ENCODE measurements around the gene IQSEC1.

Gene IQSEC1

DNA sequence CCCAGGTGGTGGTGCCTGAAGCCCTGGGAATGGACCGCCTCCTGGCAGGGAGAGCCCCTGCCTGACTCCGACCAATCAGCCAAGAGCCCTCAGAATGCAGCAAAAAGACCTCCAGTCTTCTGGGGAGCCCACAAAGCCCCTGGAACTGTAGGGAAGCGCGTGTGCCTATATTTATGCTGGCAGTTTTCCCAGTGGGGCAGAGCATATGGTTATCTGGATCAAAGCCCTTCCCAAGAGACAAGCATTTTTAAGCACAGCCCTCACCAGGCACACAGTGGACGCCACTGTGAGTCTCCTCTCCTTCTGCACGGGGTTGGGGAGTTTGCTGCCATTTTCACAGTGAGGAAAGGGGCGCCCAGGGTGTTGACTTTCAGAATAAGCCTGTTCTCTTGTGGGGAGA lies 150.9 kb downstream of the IQSEC1 start:
- in situ Hi-C loops (cut with HindIII; ENCODE audit: low sequenced_read_pairs), result no loop called here

DNA sequence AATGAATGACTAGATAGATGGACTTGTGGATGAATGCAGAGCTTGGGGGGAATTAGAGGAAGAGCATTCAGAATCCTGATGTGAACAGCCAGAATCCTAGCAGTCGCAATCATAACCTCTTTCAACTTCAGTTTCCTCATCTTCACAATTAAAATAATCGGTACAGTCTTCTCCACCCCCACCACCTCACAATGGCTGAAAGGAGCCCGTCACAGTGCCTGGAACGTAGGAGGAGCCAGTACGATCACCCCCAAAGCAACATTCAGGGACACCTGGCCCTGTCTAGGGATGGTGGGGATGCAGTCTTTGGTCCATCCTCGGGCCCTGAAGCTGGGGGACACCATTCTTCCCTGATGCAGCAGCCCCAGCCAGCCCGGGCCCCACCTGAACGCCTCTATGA lies 151.5 kb downstream of the IQSEC1 start:
- in situ Hi-C loops (cut with HindIII; ENCODE audit: low sequenced_read_pairs), result no loop called here

DNA sequence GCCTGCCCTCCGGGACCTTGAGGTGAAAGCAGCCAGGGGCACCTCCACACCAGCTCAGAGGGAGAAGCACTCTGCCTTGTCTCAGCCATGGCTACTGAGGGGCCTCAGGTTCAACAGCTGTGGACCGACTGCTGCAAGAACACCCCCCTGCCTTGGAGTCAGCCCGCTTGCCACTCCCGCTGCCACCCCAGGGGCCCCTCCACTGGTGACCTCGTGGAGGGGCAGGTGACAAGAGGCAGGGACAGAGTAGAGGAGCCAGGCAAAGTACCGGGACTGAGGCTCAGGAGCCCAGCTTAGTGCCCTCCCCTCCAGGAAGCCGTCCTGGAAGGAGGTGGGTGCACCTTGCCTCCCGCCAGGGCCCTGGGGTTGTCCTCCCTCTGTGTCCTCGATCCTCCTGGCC lies 152.3 kb downstream of the IQSEC1 start:
- in situ Hi-C loops (cut with HindIII; ENCODE audit: low sequenced_read_pairs), result no loop called here

- in situ Hi-C loops (cut with HindIII; ENCODE audit: low sequenced_read_pairs), result no loop called here
Observed at GRCh38 chr3:12919205-12919604, 154.0 kb downstream of the IQSEC1 start.

DNA sequence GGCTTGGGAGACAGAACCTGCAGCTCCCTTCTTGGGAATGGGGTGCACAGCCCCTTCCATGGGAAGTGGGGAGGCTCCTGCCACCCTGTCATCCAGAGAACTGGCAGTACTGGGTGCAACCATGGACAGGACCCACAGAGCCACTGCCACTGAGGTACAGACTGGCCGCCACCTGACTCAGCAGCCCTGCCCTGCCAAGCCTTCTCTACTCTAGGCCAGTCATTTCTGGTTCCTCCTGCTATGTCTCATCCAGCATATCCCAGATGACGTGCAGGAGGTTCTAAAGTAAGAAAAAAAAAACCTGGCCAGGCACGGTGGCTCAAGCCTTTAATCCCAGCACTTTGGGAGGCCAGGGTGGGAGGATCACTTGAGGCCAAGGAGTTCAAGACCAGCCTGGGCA lies 155.0 kb downstream of the IQSEC1 start:
- in situ Hi-C loops (cut with HindIII; ENCODE audit: low sequenced_read_pairs), result no loop called here

DNA sequence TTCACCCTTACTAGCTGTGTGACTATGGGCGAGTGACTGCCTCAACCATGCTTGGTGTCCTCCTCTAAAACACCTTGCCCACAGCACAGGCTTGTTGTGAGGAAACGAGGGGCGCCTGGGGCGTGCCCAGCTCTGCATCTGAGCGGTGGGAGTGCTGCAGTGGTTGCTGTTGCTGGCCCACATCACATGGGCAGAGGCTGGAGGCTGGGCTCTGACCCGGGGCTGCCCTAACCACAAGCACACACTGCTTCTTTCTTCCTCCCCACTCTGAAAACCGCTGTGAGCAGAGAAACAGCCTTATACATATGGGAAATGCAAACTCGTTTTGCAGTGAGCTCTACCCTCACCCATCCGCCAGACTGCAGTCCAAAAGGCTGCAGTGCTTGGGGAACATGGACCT lies 157.1 kb downstream of the IQSEC1 start:
- in situ Hi-C loops (cut with HindIII; ENCODE audit: low sequenced_read_pairs), result no loop called here

DNA sequence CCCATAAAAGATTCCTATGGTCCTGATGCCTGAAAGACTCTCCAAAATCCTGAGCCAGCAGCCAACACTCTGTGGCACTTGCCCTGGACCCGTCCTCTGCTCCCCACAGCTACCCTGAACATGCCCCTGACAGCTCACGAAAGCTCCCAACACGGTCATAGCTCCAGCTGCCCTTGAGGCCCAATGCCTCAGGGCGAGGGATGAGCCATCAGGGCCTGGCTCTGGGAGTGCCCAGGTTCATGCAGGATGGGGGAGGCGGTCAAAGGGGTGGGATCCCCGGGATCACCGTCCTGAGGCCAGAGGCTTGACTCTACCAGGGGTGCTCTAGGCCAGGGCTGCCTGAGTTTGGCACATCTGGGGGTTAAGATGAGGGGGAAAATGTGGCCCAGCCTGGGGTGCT lies 159.1 kb downstream of the IQSEC1 start:
- in situ Hi-C loops (cut with HindIII; ENCODE audit: low sequenced_read_pairs), result no loop called here

- in situ Hi-C loops (cut with HindIII; ENCODE audit: low sequenced_read_pairs), result no loop called here
Observed at GRCh38 chr3:12911881-12912415, 161.3 kb downstream of the IQSEC1 start.

DNA sequence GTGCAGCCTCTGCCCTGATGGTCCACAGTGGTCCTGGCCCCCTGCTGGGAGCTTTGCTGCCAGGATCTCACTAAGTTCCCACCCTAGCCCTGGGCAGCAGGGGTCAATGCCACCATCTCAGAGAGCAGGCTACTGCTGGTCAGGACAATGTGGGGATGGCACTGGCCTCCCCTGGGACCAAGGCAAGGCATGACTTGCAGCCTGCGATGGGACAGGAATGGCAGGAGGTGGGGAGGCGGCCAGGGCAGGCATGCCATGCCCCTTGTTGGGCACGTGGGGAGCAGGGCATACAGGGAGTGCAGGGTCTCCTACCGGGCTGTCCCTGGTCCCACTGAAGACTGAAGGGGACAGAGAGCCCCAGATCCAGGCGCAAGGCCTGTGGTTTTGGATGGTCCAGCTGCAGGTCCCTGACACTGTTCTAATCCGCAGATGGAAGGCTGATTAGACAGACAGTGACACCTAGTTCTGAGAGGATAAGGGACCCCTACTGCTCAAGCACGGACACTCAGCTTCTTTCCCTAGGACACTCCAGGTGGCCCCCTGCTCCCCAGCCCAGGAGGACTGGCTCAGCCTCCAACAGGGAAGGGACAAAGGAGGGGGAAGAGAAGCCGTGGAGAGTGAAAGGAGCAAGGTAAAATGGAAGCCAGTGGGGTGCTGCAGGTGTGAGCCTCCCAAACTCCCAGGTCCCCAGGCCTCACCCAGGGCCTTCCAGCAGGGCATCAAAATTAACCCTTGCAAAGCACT lies 162.7 kb downstream of the IQSEC1 start:
- in situ Hi-C loops (cut with HindIII; ENCODE audit: low sequenced_read_pairs), result no loop called here

DNA sequence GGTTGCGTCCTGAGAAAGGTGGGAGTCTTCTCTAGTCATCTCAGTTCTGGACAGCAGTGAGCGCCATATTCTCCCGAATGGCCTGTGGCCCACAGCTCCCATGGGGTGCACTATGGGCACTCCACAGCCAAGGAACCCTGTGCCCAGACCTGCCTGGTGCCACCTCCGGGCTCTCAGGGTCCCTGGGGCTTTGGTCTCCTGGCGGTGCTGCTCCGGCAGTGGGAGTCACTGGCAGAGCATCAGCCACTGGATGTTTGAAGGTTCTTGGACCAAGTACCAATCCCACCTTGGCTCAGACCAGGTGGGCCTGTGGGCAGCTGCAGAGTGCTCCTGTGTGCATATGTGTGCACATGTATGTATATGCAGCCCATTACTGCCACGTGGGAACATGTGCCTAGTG lies 163.5 kb downstream of the IQSEC1 start:
- in situ Hi-C loops (cut with HindIII; ENCODE audit: low sequenced_read_pairs), result no loop called here

DNA sequence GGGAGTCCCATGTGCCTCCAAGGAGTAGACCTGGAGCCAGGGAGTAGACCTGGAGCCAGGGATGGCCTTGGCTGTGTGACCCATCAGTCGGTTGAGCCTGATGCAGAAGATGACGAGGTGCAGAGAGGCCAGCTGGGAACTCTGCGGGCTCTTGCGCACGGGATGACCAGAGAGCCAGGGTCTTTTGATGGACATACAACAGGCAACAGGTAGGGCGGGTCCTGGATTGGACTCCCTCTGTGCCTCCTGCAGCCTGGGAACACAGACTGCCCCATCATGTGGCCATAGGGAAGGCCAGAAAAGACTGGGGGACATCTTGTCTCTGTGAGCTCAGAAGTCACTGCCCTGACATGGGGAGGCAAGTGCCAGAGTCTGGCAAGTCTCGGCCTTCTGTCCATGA lies 164.4 kb downstream of the IQSEC1 start:
- in situ Hi-C loops (cut with HindIII; ENCODE audit: low sequenced_read_pairs), result no loop called here

DNA sequence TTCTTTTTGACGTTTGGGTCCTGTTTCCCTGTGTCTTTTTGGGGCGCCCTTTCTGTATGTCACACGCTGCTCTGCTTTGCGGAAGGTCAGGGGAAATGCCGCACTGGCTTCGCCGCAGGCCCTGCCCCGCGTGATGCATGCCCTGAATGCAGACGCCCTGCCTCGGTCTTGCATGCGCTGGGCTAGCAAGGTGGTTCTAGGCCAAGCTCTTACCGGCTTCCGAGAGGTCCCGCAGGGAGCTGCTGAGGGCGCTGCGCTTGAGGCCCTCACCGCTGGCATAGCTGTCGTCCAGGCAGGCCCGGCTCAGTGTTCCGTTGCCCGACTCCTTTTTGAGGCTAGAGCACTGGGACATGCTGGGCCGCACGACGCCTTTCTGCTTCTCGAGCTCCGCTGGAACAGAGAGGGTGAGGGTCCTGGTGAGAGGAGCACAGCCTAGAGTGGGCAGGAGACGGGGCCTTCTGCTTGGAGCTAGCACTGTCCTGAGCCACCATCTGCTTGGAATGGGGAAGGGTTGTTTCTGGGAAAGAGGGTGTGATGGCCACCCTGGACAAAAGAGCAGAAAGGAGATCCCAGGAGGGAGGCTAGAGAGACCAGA lies 165.0 kb downstream of the IQSEC1 start:
- in situ Hi-C loops (cut with HindIII; ENCODE audit: low sequenced_read_pairs), result no loop called here

GRCh38 chr3:12907729-12908128 lies 165.5 kb downstream of the IQSEC1 start:
- in situ Hi-C loops (cut with HindIII; ENCODE audit: low sequenced_read_pairs), result no loop called here

DNA sequence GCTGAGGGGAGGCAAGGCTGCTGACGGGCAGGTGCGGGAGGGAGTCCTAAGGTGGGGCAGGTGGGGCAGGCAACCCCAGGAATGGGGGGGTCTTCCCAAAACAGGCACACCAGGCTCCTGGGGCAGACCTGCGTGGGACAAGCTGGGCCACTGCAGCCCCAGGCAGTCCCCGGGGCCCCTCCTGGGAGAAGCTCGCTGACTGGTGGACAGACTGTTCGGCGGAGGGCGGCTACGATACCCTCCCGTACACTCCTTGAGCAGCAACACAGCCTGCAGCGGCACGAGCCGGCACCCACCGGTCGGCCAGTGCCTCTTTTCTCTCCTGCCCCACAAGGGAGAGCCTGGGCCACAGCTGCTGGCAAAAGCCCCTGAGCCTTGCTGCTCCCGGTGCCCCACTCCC lies 165.9 kb downstream of the IQSEC1 start:
- in situ Hi-C loops (cut with HindIII; ENCODE audit: low sequenced_read_pairs), result no loop called here

DNA sequence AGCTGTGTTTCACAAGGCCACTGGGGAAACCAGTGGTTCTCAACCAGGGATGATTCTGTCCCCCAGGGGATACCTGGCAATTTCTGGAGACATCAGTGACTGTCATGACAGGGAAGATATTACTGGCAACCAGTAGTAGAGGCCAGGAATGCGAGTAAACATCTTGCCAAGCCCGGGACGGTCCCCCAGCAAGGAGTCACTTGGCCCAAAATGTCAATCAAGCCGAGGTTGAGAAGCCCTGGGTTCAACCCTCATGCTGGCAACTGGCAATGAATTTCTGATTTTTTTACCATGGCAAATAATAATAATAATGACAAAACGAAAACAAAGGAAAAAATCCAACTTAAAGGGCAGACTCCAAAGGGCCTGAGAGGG lies 166.3 kb downstream of the IQSEC1 start:
- in situ Hi-C loops (cut with HindIII; ENCODE audit: low sequenced_read_pairs), result no loop called here

DNA sequence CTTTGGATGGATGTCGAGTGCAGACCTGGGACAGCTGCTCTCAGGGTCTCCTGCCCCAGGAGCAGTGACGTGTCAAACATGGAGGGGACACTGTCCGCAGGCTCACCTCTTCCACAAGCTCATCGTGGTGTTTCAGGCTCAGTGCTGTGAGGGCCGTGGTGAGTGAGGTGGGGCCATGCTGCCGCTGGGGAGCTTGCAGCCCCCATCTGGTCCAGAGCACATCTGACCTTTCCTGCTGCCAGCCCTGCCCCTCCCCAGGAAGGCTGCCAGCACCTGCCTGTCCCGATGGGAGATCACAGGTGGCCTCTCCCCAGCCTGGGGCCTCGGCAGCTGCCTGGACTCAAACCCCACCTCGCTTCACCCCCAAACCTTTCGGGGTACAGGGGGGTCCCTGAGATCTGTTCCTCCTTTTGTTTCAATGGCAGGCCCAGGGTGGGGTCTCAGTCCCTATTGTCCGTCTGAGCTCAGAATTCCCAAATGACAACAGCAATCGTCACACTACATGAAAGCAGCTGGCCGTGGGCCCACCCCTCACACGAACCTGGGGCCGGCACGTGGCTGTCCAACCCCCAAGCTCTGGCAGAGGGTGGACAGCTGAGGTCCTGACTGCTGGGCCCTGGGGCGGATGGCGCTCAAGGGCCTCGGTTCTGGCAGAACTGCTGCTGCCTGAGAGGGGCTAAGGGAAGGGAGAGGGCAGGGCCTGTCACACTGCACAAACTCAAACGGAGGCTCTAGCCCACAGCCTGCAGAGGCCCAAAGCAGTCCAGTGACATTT lies 166.9 kb downstream of the IQSEC1 start:
- in situ Hi-C loops (cut with HindIII; ENCODE audit: low sequenced_read_pairs), result no loop called here

DNA sequence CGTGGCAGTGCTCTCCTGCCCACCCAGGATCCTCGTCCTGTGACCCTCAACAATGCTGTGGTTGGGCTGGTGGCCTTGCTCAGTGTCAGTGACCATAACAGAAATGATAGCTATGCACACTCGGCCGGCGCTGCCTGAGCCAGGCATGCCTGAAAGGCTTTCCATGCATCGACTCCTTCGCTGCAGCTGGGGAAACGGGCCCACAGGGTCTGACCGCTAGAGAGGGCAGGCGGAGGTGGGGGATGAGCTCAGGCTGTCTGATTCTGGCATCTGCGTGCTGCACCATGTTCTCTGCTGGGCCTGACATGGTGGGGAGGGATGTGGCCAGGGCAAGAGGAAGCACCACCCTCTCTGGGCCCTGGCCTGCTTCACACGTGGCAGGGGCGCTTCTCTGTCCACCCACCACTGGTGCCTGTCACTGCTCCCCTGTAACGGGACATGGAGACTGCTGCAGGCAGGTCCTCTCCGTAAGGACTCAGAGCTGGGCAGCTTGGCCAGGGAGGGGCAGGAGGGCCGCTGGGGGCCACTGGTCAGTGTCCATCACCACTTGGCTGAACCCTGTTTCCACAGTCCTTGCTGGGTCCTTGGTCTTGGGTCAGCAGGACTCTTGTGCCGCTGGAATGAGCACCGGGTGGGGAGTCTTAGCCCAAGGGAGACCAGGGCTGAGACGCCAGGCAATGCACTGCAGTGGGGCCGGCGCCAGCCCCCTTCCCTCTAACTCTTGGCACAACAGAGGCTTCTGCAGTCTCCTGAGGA lies 167.7 kb downstream of the IQSEC1 start:
- in situ Hi-C loops (cut with HindIII; ENCODE audit: low sequenced_read_pairs), result no loop called here

DNA sequence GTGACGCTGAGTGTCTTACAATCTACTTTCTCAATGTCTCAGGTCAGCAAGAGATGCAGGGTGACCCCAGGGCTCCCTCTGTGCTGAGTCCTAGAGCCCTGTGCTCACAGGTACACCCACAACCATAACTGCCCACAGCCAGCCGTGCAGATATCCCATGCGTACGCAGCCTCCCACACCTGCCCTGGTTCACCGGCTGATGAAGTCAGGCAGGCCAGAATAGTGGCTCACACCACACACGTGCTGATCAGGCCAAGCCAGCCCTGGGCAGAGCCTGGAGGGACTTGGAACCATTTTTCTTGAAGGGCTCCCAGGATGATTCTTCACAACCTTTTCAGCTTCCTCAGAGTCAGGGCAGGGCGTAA lies 168.3 kb downstream of the IQSEC1 start:
- in situ Hi-C loops (cut with HindIII; ENCODE audit: low sequenced_read_pairs), result no loop called here

DNA sequence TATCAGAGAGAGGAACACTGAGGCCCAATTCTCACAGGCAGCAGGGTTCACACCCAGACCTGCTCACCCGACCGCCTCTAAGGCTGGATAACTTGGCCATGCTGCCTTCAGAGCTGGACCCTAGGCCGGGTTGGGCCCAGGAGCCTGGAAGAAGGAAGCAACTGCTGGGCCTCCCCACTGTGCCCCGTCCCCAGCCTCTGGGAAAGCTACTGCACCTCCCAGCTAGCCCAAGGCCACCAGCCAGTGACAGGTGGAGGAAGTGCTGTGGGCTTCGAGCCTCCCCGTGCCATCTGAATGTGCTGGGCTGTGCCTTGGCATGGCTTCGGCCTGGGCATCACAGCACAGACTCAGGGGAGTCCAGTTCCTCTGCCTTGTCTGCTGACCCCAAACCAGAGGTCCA lies 169.3 kb downstream of the IQSEC1 start:
- in situ Hi-C loops (cut with HindIII; ENCODE audit: low sequenced_read_pairs), result no loop called here

GRCh38 chr3:12903000-12903800 lies 170.0 kb downstream of the IQSEC1 start:
- in situ Hi-C loops (cut with HindIII; ENCODE audit: low sequenced_read_pairs), result no loop called here
